Esophagus muscularis mucosa (tissue), 4 donors: Measurements from ENCODE around the gene CCDC188. TPM values are rescaled to one million over a fixed set of nuclear protein-coding genes. Genes with fewer than 3 reads are reported as not detected.

Source experiments
- DNase-seq: peaks from one replicate; pipeline ENCODE4 v3.0.0-alpha.2; 2017; ENCODE audit errors: extremely low spot score
- H3K27ac ChIP-seq, 4 donors: fragments of 200-600 bp; sonication (generic); replicated peaks in 1 of 4; 1 replicate in 3 of 4; 2 replicates in 1 of 4; pipeline ENCODE4 v1.5.1; 2016 to 2019; ENCODE audit warnings: mild to moderate bottlenecking in 1 of 4
- H3K27me3 ChIP-seq, 4 donors: fragments of 200-600 bp; sonication (generic); one replicate each; pipeline versions ENCODE4 v1.5.1 to v1.6.0; 2016 to 2019
- H3K36me3 ChIP-seq, 4 donors: fragments of 200-600 bp; sonication (generic); one replicate each; pipeline ENCODE4 v1.5.1; 2016 to 2019
- H3K4me1 ChIP-seq, 4 donors: fragments of 200-600 bp; sonication (generic); one replicate each; pipeline ENCODE4 v1.5.1; 2016 to 2019
- H3K4me3 ChIP-seq, 4 donors: fragments of 200-600 bp; sonication (generic); 1 replicate in 2 of 4; 2 replicates in 2 of 4; pipeline ENCODE4 v1.5.1; 2016 to 2019; ENCODE audit warnings: mild to moderate bottlenecking in 4 of 4, moderate library complexity in 1 of 4
- H3K9me3 ChIP-seq, 4 donors: fragments of 200-600 bp; sonication (generic); 1 replicate in 3 of 4; 2 replicates in 1 of 4; pipeline ENCODE4 v1.5.1; 2016 to 2019
- CTCF ChIP-seq, 3 experiments: fragments of 200-600 bp in 2 of 3; fragments of 450-650 bp in 1 of 3; sonication (generic) in 2 of 3; IDR thresholded peaks; one replicate each; pipeline ENCODE4 v1.5.1; 2017 to 2019; ENCODE audit warnings: antibody characterized with exemption in 3 of 3, mild to moderate bottlenecking in 2 of 3, moderate library complexity in 1 of 3
- EP300 ChIP-seq: sonication (generic); formaldehyde crosslinking; IDR thresholded peaks from one replicate; pipeline ENCODE4 v1.6.1; 2017; ENCODE audit warnings: antibody characterized with exemption
- POLR2A ChIP-seq: fragments of 450-650 bp; IDR thresholded peaks from one replicate; pipeline ENCODE4 v1.6.1; 2017; ENCODE audit warnings: antibody characterized with exemption, moderate library complexity, mild to moderate bottlenecking, low read depth
- POLR2AphosphoS5 ChIP-seq, 2 donors: sonication (generic); formaldehyde crosslinking; IDR thresholded peaks; one replicate each; pipeline ENCODE4 v1.6.1; 2017; ENCODE audit warnings: antibody characterized with exemption in 2 of 2
- WGBS: methylation state at CpG from one replicate; pipeline ENCODE4 v1.1.5; 2018; 5-methylcytosine and 5-hydroxymethylcytosine counted together
- intact Hi-C: fragments of 100-400 bp; cut with DNase I; formaldehyde crosslinking; loops from one replicate; pipeline ENCODE4 v1.15.1; 2023
- total RNA-seq, 4 donors: library from RNA; depleted of rRNA; stranded (reverse); fragments of >200 nt; gene quantifications; one replicate each; pipeline versions ENCODE4 v1.1.0 to v1.2.1, GENCODE V29; 2016

Gene CCDC188
- total RNA-seq, 4 donors from 2014 or later, result 0.17 to 1.4 (median 0.64) TPM

DNA sequence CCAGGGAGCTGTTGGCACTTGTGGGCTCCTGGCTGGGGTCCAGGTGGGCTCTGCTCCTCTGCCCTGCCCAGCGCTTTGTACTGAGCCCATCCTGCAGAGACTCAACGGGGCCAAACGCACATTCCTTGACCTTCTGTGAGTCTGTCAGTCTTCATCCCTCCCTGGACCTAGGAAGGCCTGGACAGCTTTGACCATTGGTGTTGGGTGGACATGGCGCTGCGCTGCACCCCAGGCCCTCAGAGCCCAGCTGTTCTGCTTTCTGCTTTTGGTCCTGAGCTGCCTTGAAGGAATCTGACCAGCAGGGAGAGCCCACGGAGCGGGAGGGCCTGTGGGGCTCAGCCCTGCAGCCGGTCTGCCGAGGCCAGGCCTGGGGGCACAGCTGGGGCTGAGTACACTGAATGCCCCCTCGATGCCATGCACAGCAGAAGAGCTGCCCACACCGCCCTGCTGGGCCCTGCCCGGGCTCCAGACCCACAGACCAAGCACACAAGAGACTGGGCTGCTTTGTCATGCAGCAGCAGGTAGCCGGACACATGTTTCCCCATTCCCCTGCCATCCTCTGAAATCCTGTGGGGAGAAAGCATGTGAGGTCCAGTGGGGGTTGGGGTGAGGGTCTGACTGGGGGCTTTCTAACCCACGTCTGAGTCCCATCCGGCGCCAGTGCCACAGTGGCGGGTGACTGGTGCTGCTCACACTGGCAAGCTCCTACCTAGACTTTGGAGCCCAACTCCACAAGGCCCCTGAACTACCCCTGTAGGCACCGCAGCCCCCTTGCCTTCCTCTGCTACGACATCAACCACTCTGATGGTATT is 24.1 kb upstream of the CCDC188 start:
- intact Hi-C loops, result no loop called here
- Histone ChIP-seq H3K4me3 (no peak overlapping the region), H3K36me3 (no peaks in the 10 kb centered on the region), H3K9me3 (no peaks in the 10 kb centered on the region), H3K27me3 (peaks cover 0 to 7% (median 0%) of the 10 kb centered on the region in 4 donors), H3K4me1 (no peaks in the 10 kb centered on the region), H3K27ac (no peak overlapping the region)
- DNase-seq, result no peak
- TF ChIP-seq CTCF (IDR thresholded peaks at IDR 0.05) (peak in 1 of 3 experiments; percentile 7), EP300 (no peak), POLR2A (no peak), POLR2AphosphoS5 (IDR thresholded peaks at IDR 0.05) (no peak)
- WGBS, result 53% methylated on average over 12 of the region's 19 CpGs

DNA sequence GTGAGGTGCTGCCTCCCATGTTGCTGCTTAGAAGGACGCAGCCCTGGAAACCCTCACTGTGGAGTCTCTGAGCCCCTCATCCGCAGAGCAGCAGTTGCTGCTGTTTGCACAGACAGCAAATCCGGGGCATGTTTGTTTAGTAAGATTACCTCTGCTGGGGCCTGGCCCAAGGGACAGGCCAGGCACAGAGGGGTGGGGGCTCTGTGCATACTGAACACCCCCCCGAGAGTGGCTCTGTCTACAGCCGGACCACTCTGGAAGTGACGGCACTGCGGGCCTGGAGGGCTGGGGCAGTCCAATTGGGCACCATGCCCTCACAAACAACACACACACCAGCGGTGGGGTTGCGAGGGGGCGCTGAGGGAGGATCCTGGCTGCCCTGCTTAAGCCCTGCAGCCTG is 22.9 kb upstream of the CCDC188 start:
- intact Hi-C loops, result no loop called here
- Histone ChIP-seq H3K36me3 (no peaks in the 10 kb centered on the region), H3K4me3 (no peak overlapping the region), H3K9me3 (no peaks in the 10 kb centered on the region), H3K27me3 (peaks cover 0 to 6% (median 0%) of the 10 kb centered on the region in 4 donors), H3K27ac (no peak overlapping the region), H3K4me1 (no peaks in the 10 kb centered on the region)
- 84% methylated on average over 6 of the region's 10 CpGs for WGBS
- no peak for DNase-seq
- TF ChIP-seq EP300 (no peak), POLR2AphosphoS5 (IDR thresholded peaks at IDR 0.05) (no peak)

GRCh38 chr22:20173246-20173645 is 22.4 kb upstream of the CCDC188 start:
- peaks cover 0 to 6% (median 0%) of the 10 kb centered on the region in 4 donors for H3K27me3 ChIP-seq
- no peak for TF ChIP-seq POLR2AphosphoS5 (IDR thresholded peaks at IDR 0.05)
- TF ChIP-seq CTCF (IDR thresholded peaks at IDR 0.05), result no peak
- no peak for TF ChIP-seq EP300
- TF ChIP-seq POLR2A, result no peak
- DNase-seq, result no peak
- WGBS, result 90% methylated on average over 5 of the region's 11 CpGs
- H3K36me3 ChIP-seq, result no peaks in the 10 kb centered on the region
- H3K27ac ChIP-seq, result no peak overlapping the region
- H3K4me1 ChIP-seq, result no peaks in the 10 kb centered on the region
- no peak overlapping the region for H3K4me3 ChIP-seq
- intact Hi-C loops, result no loop called here
- no peaks in the 10 kb centered on the region for H3K9me3 ChIP-seq

DNA sequence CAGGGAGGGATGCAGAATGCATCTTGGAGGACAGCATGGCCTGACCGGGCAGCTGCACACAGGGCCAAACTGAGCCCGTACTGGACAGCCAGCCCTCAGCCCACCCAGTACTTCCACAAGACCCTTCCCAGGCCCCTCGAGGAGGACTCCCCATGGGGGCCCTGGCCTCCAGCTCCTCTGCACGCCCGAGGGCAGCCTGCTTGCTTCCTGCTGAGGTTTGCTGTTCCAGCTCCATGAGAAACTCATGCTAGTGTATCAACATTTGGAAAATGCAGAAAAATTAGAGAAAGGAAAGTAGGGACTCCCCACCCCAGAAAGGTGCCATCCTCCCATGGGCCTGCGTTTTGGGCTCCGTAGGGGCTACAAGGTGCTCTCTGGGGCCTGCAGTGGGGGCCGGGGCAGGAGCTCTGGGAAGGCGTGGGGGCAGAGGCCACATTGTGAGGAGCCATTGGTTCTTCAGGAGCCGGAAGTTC is 21.3 kb upstream of the CCDC188 start:
- H3K4me1 ChIP-seq, result no peaks in the 10 kb centered on the region
- H3K4me3 ChIP-seq, result no peak overlapping the region
- no peaks in the 10 kb centered on the region for H3K9me3 ChIP-seq
- H3K27me3 ChIP-seq, result peaks cover 0 to 6% (median 0%) of the 10 kb centered on the region in 4 donors
- no peak for TF ChIP-seq CTCF (IDR thresholded peaks at IDR 0.05)
- no peak for TF ChIP-seq EP300
- no peak for TF ChIP-seq POLR2AphosphoS5 (IDR thresholded peaks at IDR 0.05)
- TF ChIP-seq POLR2A, result no peak
- intact Hi-C loops, result no loop called here
- 83% methylated on average over 10 of the region's 10 CpGs for WGBS
- no peak overlapping the region for H3K27ac ChIP-seq
- no peaks in the 10 kb centered on the region for H3K36me3 ChIP-seq
- DNase-seq, result no peak

GRCh38 chr22:20171288-20172140 is 20.7 kb upstream of the CCDC188 start:
- 90% methylated on average over 9 of the region's 12 CpGs for WGBS
- intact Hi-C loops, result no loop called here

More at GRCh38 chr22:20171288-20172140, 20.7 kb upstream of the CCDC188 start:
- no peak for TF ChIP-seq EP300
- TF ChIP-seq POLR2A, result no peak
- TF ChIP-seq POLR2AphosphoS5 (IDR thresholded peaks at IDR 0.05), result no peak
- TF ChIP-seq CTCF (IDR thresholded peaks at IDR 0.05), result no peak
- H3K36me3 ChIP-seq, result no peaks in the 10 kb centered on the region
- no peaks in the 10 kb centered on the region for H3K4me1 ChIP-seq
- no peak overlapping the region for H3K4me3 ChIP-seq
- peaks cover 0 to 6% (median 0%) of the 10 kb centered on the region in 4 donors for H3K27me3 ChIP-seq
- DNase-seq, result no peak
- H3K9me3 ChIP-seq, result no peaks in the 10 kb centered on the region
- H3K27ac ChIP-seq, result no peak overlapping the region
